H7 (cell line): Measurements from ENCODE around the gene L3MBTL3. TPM values are rescaled to one million over a fixed set of nuclear protein-coding genes. Genes with fewer than 3 reads are reported as not detected.
A peak's percentile ranks its signal among the peaks of the same experiment; 100 is the strongest.

Source experiments
- DNase-seq: peaks from one replicate; pipeline ENCODE4 v3.0.0; 2012
- H3K27me3 ChIP-seq: 2 replicates; pipeline ENCODE4 v1.6.0; 2011; ENCODE audit warnings: mild to moderate bottlenecking, low read length; ENCODE audit not compliant: control insufficient read depth, insufficient read depth
- H3K36me3 ChIP-seq: replicated peaks from 2 replicates; pipeline ENCODE4 v1.5.1; 2011; ENCODE audit warnings: low read length; ENCODE audit not compliant: control insufficient read depth, insufficient read depth
- H3K4me3 ChIP-seq: 2 replicates; pipeline ENCODE4 v1.5.1; 2011; ENCODE audit warnings: low read depth, mild to moderate bottlenecking, control low read depth, low read length, moderate library complexity; ENCODE audit not compliant: insufficient read depth
- total RNA-seq: library from RNA; depleted of rRNA; stranded (reverse); fragments of >200 nt; shearing (Covaris generic); gene quantifications from 2 replicates; pipeline ENCODE4 v1.2.3, GENCODE V29; 2014; rRNA removed

L3MBTL3 gene
- total RNA-seq, result 13.1 and 14.1 TPM in 2 replicates

GRCh38 chr6:130018292-130018743, at the start of gene L3MBTL3:
Gene L3MBTL3 (plus strand): TSS chr6:130018581. CDS start chr6:130042700, 24,119 bp downstream.
- Histone ChIP-seq H3K27me3 (peaks cover 2% of the 10 kb centered on the region; the same call in 1 of the 2 replicates), H3K4me3 (peak within 1 kb of the TSS; percentile 78), H3K36me3 (no peaks in the 10 kb centered on the region)
- peak; percentile 88 for DNase-seq

- no peaks in the 10 kb centered on the region for H3K27me3 ChIP-seq
- no peak for DNase-seq
- no peaks in the 10 kb centered on the region for H3K36me3 ChIP-seq
- no peak overlapping the region for H3K4me3 ChIP-seq
These were observed 49.3 kb upstream of the L3MBTL3 start for GRCh38 chr6:129969064-129969463.

GRCh38 chr6:129976110-129976509, 42.3 kb upstream of the L3MBTL3 start:
- no peak overlapping the region for H3K4me3 ChIP-seq
- H3K36me3 ChIP-seq, result no peaks in the 10 kb centered on the region
- no peaks in the 10 kb centered on the region for H3K27me3 ChIP-seq
- DNase-seq, result no peak

- H3K27me3 ChIP-seq, result no peaks in the 10 kb centered on the region
- no peak for DNase-seq
- no peaks in the 10 kb centered on the region for H3K36me3 ChIP-seq
- no peak overlapping the region for H3K4me3 ChIP-seq
These were observed 40.0 kb upstream of the L3MBTL3 start for GRCh38 chr6:129978148-129978916.

GRCh38 chr6:129980821-129981220, 37.6 kb upstream of the L3MBTL3 start:
- DNase-seq, result no peak
- no peak overlapping the region for H3K4me3 ChIP-seq
- H3K36me3 ChIP-seq, result no peaks in the 10 kb centered on the region
- H3K27me3 ChIP-seq, result no peaks in the 10 kb centered on the region

- DNase-seq, result no peak
- no peak overlapping the region for H3K4me3 ChIP-seq
- no peaks in the 10 kb centered on the region for H3K36me3 ChIP-seq
- H3K27me3 ChIP-seq, result no peaks in the 10 kb centered on the region
These were observed 36.8 kb upstream of the L3MBTL3 start for GRCh38 chr6:129981598-129981997.

- H3K4me3 ChIP-seq, result no peak overlapping the region
- no peak for DNase-seq
- no peaks in the 10 kb centered on the region for H3K36me3 ChIP-seq
- H3K27me3 ChIP-seq, result no peaks in the 10 kb centered on the region
These were observed 29.0 kb upstream of the L3MBTL3 start for GRCh38 chr6:129989396-129989795.

- Histone ChIP-seq H3K4me3 (no peak overlapping the region), H3K27me3 (no peaks in the 10 kb centered on the region), H3K36me3 (no peaks in the 10 kb centered on the region)
- DNase-seq, result no peak
These were observed 25.5 kb upstream of the L3MBTL3 start for GRCh38 chr6:129992881-129993280.

GRCh38 chr6:129994410-129994809, 24.0 kb upstream of the L3MBTL3 start:
- Histone ChIP-seq H3K4me3 (no peak overlapping the region), H3K27me3 (no peaks in the 10 kb centered on the region), H3K36me3 (no peaks in the 10 kb centered on the region)
- DNase-seq, result no peak

GRCh38 chr6:129996387-129996786, 22.0 kb upstream of the L3MBTL3 start:
- DNase-seq, result no peak
- Histone ChIP-seq H3K4me3 (no peak overlapping the region), H3K27me3 (no peaks in the 10 kb centered on the region), H3K36me3 (no peaks in the 10 kb centered on the region)

GRCh38 chr6:130000526-130001421, 17.6 kb upstream of the L3MBTL3 start:
- H3K27me3 ChIP-seq, result no peaks in the 10 kb centered on the region
- no peak for DNase-seq
- H3K4me3 ChIP-seq, result no peak overlapping the region

GRCh38 chr6:130008236-130008873, 10.0 kb upstream of the L3MBTL3 start:
- H3K36me3 ChIP-seq, result no peaks in the 10 kb centered on the region
- no peak for DNase-seq
- H3K27me3 ChIP-seq, result no peaks in the 10 kb centered on the region
- no peak overlapping the region for H3K4me3 ChIP-seq

More at GRCh38 chr6:130000526-130001421, 17.6 kb upstream of the L3MBTL3 start:
- no peaks in the 10 kb centered on the region for H3K36me3 ChIP-seq

GRCh38 chr6:130009146-130009545, 9.2 kb upstream of the L3MBTL3 start:
- Histone ChIP-seq H3K27me3 (no peaks in the 10 kb centered on the region), H3K36me3 (no peaks in the 10 kb centered on the region), H3K4me3 (no peak overlapping the region)
- DNase-seq, result no peak

- Histone ChIP-seq H3K36me3 (no peaks in the 10 kb centered on the region), H3K27me3 (no peaks in the 10 kb centered on the region), H3K4me3 (no peak overlapping the region)
- DNase-seq, result no peak
These were observed 8.0 kb upstream of the L3MBTL3 start for GRCh38 chr6:130010387-130010786.
